Measurements from ENCODE around the gene TIMD4. TPM values are rescaled to one million over a fixed set of nuclear protein-coding genes. Genes with fewer than 3 reads are reported as not detected.

TIMD4 gene
- total RNA-seq, 2 donors from 2014 or later = 0.82 to 1.5 TPM

- DNase-seq = no peak
- Mint-ChIP-seq H3K27ac (peak overlapping the region; percentile 32), H3K27me3 (no peaks in the 10 kb centered on the region), H3K4me1 (peaks cover 10% of the 10 kb centered on the region), H3K36me3 (ENCODE audit: low read depth) (peaks cover 3% of the 10 kb centered on the region), H3K4me3 (peak overlapping the region; percentile 66)
- H3K9me3 ChIP-seq (ENCODE audit: control insufficient read depth, low read length, poor library complexity, severe bottlenecking) = no peaks in the 10 kb centered on the region
- peak; percentile 59 for ATAC-seq
These were observed 49.2 kb downstream of the TIMD4 start for GRCh38 chr5:156913719-156914370.

GRCh38 chr5:156913355-156913718 lies 49.7 kb downstream of the TIMD4 start:
- no peaks in the 10 kb centered on the region for H3K9me3 ChIP-seq (ENCODE audit: control insufficient read depth, low read length, poor library complexity, severe bottlenecking)
- Mint-ChIP-seq H3K36me3 (ENCODE audit: low read depth) (peaks cover 3% of the 10 kb centered on the region), H3K4me3 (peak overlapping the region; percentile 6), H3K27me3 (no peaks in the 10 kb centered on the region), H3K4me1 (peaks cover 10% of the 10 kb centered on the region), H3K27ac (peak overlapping the region; percentile 32)
- DNase-seq (no peak), ATAC-seq (no peak)

- Mint-ChIP-seq H3K4me3 (peak overlapping the region; percentile 6), H3K4me1 (peaks cover 10% of the 10 kb centered on the region), H3K27ac (peak overlapping the region; percentile 32), H3K27me3 (no peaks in the 10 kb centered on the region), H3K36me3 (ENCODE audit: low read depth) (peaks cover 6% of the 10 kb centered on the region)
- no peak for ATAC-seq
- DNase-seq = no peak
- H3K9me3 ChIP-seq (ENCODE audit: control insufficient read depth, low read length, poor library complexity, severe bottlenecking) = no peaks in the 10 kb centered on the region
These were observed 50.2 kb downstream of the TIMD4 start for GRCh38 chr5:156912869-156913268.

- Mint-ChIP-seq H3K36me3 (ENCODE audit: low read depth) (peaks cover 6% of the 10 kb centered on the region), H3K27me3 (peaks cover 10% of the 10 kb centered on the region), H3K27ac (no peak overlapping the region), H3K4me3 (no peak overlapping the region), H3K4me1 (peaks cover 9% of the 10 kb centered on the region)
- H3K9me3 ChIP-seq (ENCODE audit: control insufficient read depth, low read length, poor library complexity, severe bottlenecking) = no peaks in the 10 kb centered on the region
- DNase-seq (no peak), ATAC-seq (no peak)
These were observed 53.8 kb downstream of the TIMD4 start for GRCh38 chr5:156909180-156909579.

GRCh38 chr5:156907667-156908066 lies 55.4 kb downstream of the TIMD4 start:
- no peak for ATAC-seq
- H3K36me3 Mint-ChIP-seq (ENCODE audit: low read depth) = peaks cover 3% of the 10 kb centered on the region
- H3K4me1 Mint-ChIP-seq = peaks cover 2% of the 10 kb centered on the region
- peak overlapping the region; percentile 6 for H3K27ac Mint-ChIP-seq
- DNase-seq = no peak
- H3K4me3 Mint-ChIP-seq = no peak overlapping the region
- H3K9me3 ChIP-seq (ENCODE audit: control insufficient read depth, low read length, poor library complexity, severe bottlenecking) = no peaks in the 10 kb centered on the region
- peaks cover 10% of the 10 kb centered on the region for H3K27me3 Mint-ChIP-seq

- Mint-ChIP-seq H3K4me3 (peak overlapping the region; percentile 10), H3K36me3 (ENCODE audit: low read depth) (peaks cover 3% of the 10 kb centered on the region), H3K27me3 (peaks cover 10% of the 10 kb centered on the region), H3K4me1 (peaks cover 2% of the 10 kb centered on the region), H3K27ac (no peak overlapping the region)
- no peak for DNase-seq
- ATAC-seq = no peak
- no peaks in the 10 kb centered on the region for H3K9me3 ChIP-seq (ENCODE audit: control insufficient read depth, low read length, poor library complexity, severe bottlenecking)
These were observed 56.2 kb downstream of the TIMD4 start for GRCh38 chr5:156906807-156907206.

- H3K9me3 ChIP-seq (ENCODE audit: control insufficient read depth, low read length, poor library complexity, severe bottlenecking) = no peaks in the 10 kb centered on the region
- Mint-ChIP-seq H3K4me3 (no peak overlapping the region), H3K36me3 (ENCODE audit: low read depth) (no peaks in the 10 kb centered on the region), H3K27ac (no peak overlapping the region), H3K27me3 (no peaks in the 10 kb centered on the region), H3K4me1 (peaks cover 13% of the 10 kb centered on the region)
- DNase-seq (no peak), ATAC-seq (no peak)
These were observed 66.5 kb downstream of the TIMD4 start for GRCh38 chr5:156896546-156896945.

- Mint-ChIP-seq H3K27ac (peak overlapping the region; percentile 83), H3K4me1 (peaks cover 19% of the 10 kb centered on the region), H3K36me3 (ENCODE audit: low read depth) (no peaks in the 10 kb centered on the region), H3K27me3 (no peaks in the 10 kb centered on the region), H3K4me3 (no peak overlapping the region)
- no peaks in the 10 kb centered on the region for H3K9me3 ChIP-seq (ENCODE audit: control insufficient read depth, low read length, poor library complexity, severe bottlenecking)
- no peak for ATAC-seq
- no peak for DNase-seq
These were observed 69.5 kb downstream of the TIMD4 start for GRCh38 chr5:156893517-156893916.

GRCh38 chr5:156892864-156893263 lies 70.2 kb downstream of the TIMD4 start:
- Mint-ChIP-seq H3K36me3 (ENCODE audit: low read depth) (no peaks in the 10 kb centered on the region), H3K27me3 (no peaks in the 10 kb centered on the region), H3K4me1 (peaks cover 19% of the 10 kb centered on the region), H3K27ac (peak overlapping the region; percentile 83), H3K4me3 (no peak overlapping the region)
- H3K9me3 ChIP-seq (ENCODE audit: control insufficient read depth, low read length, poor library complexity, severe bottlenecking) = no peaks in the 10 kb centered on the region
- ATAC-seq (no peak), DNase-seq (no peak)

- DNase-seq (no peak), ATAC-seq (no peak)
- Mint-ChIP-seq H3K36me3 (ENCODE audit: low read depth) (no peaks in the 10 kb centered on the region), H3K4me3 (no peak overlapping the region), H3K27ac (no peak overlapping the region), H3K27me3 (no peaks in the 10 kb centered on the region), H3K4me1 (peaks cover 19% of the 10 kb centered on the region)
- H3K9me3 ChIP-seq (ENCODE audit: control insufficient read depth, low read length, poor library complexity, severe bottlenecking) = no peaks in the 10 kb centered on the region
These were observed 70.8 kb downstream of the TIMD4 start for GRCh38 chr5:156892223-156892622.

GRCh38 chr5:156888520-156888919 lies 74.5 kb downstream of the TIMD4 start:
- Mint-ChIP-seq H3K36me3 (ENCODE audit: low read depth) (no peaks in the 10 kb centered on the region), H3K4me1 (peaks cover 19% of the 10 kb centered on the region), H3K27ac (peak overlapping the region; percentile 78)

GRCh38 chr5:156883316-156883875 lies 79.6 kb downstream of the TIMD4 start:
- H3K9me3 ChIP-seq (ENCODE audit: control insufficient read depth, low read length, poor library complexity, severe bottlenecking) = no peaks in the 10 kb centered on the region
- DNase-seq (no peak), ATAC-seq (no peak)
- Mint-ChIP-seq H3K4me1 (no peaks in the 10 kb centered on the region), H3K36me3 (ENCODE audit: low read depth) (no peaks in the 10 kb centered on the region), H3K27me3 (peaks cover 28% of the 10 kb centered on the region), H3K4me3 (no peak overlapping the region), H3K27ac (no peak overlapping the region)

More at GRCh38 chr5:156888520-156888919, 74.5 kb downstream of the TIMD4 start:
- Mint-ChIP-seq H3K27me3 (peaks cover 26% of the 10 kb centered on the region), H3K4me3 (no peak overlapping the region)
- ATAC-seq = peak; percentile 61
- H3K9me3 ChIP-seq (ENCODE audit: control insufficient read depth, low read length, poor library complexity, severe bottlenecking) = no peaks in the 10 kb centered on the region
- no peak for DNase-seq

GRCh38 chr5:156879665-156880285 lies 83.3 kb downstream of the TIMD4 start:
- Mint-ChIP-seq H3K36me3 (ENCODE audit: low read depth) (peaks cover 2% of the 10 kb centered on the region), H3K4me1 (no peaks in the 10 kb centered on the region), H3K27me3 (peaks cover 12% of the 10 kb centered on the region), H3K4me3 (no peak overlapping the region), H3K27ac (no peak overlapping the region)
- H3K9me3 ChIP-seq (ENCODE audit: control insufficient read depth, low read length, poor library complexity, severe bottlenecking) = no peaks in the 10 kb centered on the region
- DNase-seq (no peak), ATAC-seq (no peak)

- Mint-ChIP-seq H3K4me3 (no peak overlapping the region), H3K4me1 (no peaks in the 10 kb centered on the region), H3K27ac (no peak overlapping the region), H3K36me3 (ENCODE audit: low read depth) (peaks cover 2% of the 10 kb centered on the region), H3K27me3 (peaks cover 8% of the 10 kb centered on the region)
- no peak for DNase-seq
- no peak for ATAC-seq
- no peaks in the 10 kb centered on the region for H3K9me3 ChIP-seq (ENCODE audit: control insufficient read depth, low read length, poor library complexity, severe bottlenecking)
These were observed 91.8 kb downstream of the TIMD4 start for GRCh38 chr5:156871212-156871611.

Data from T-helper 17 cell (primary cell).